Stimulated activated CD4-positive, alpha-beta T cell treated with anti-CD3 and anti-CD28 coated beads, Interleukin-12 subunit alpha, Interleukin-12 subunit beta, amount 100 ng/mL, for 4 hours (primary cell): ENCODE results near the gene TGFB3.
"Not testable (repeated sequence)": the region's sequence is repeated elsewhere in the genome, so short reads cannot be mapped to it uniquely, and the experiment has no call there.

ENCODE experiments used
- DNase-seq: peaks from one replicate; pipeline ENCODE4 v3.0.0-alpha.2; 2020

Gene TGFB3

GRCh38 chr14:75946785-75947184 is 35.0 kb downstream of the TGFB3 start:
- no peak for DNase-seq

- no peak for DNase-seq
Observed at GRCh38 chr14:75944607-75945241, 37.1 kb downstream of the TGFB3 start.

DNA sequence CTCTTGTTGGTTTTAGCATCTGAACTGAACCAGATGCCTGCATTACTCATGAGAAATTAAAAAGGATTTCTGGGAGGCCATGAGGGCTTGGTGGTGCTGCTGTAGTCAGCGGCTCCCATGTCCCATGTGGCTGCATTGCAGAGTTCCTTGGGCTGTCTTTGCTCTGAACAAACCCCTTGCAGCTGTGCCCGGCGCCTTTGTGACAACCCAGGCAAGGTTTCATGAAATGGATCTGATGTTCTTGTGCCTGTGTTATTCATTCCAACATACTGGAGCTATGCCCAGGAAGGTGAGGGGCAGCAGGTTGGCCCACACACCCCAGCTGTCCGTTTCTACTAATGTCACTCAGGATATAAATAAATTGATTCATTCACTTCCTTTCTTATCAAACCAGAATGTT is 40.8 kb downstream of the TGFB3 start:
- DNase-seq, result no peak

- DNase-seq, result no peak
Observed at GRCh38 chr14:75939200-75939599, 42.6 kb downstream of the TGFB3 start.

GRCh38 chr14:75934998-75935628 is 46.7 kb downstream of the TGFB3 start:
- no peak for DNase-seq

DNA sequence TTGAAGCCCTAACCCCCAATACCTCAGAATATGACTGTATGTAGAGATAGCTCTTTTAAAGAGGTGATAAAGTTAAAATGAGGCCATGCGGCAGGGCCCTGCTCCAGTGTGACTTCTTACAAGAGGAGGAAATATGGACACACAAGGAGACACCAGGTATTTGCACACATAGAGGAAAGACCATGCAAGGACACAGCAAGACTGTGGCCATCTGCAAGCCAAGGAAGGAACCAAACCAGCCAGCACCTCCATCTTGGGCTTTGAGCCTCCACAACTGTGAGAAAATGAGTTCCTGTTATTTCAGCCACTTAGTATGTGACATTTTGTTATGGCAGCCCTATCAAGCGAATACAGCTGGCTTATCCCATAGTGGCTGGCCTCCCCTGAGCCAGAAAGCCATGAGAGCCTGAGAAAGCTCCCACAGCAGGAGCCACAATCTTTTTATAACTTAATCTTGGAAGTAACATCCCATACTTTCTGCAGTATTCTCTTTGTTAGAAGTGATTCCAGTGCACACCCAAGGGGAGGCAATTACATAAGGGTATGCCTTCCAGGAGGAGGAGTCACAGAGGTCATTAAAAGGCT is 48.0 kb downstream of the TGFB3 start:
- no peak for DNase-seq

GRCh38 chr14:75928690-75929181 is 53.1 kb downstream of the TGFB3 start:
- no peak for DNase-seq

GRCh38 chr14:75927564-75928087 is 54.2 kb downstream of the TGFB3 start:
- no peak for DNase-seq

GRCh38 chr14:75926431-75927115 is 55.2 kb downstream of the TGFB3 start:
- no peak for DNase-seq

- not testable (repeated sequence) for DNase-seq
Observed at GRCh38 chr14:75925141-75925840, 56.5 kb downstream of the TGFB3 start.

- DNase-seq, result not testable (repeated sequence)
Observed at GRCh38 chr14:75920421-75920820, 61.4 kb downstream of the TGFB3 start.

- DNase-seq, result no peak
Observed at GRCh38 chr14:75917946-75918335, 63.9 kb downstream of the TGFB3 start.

DNA sequence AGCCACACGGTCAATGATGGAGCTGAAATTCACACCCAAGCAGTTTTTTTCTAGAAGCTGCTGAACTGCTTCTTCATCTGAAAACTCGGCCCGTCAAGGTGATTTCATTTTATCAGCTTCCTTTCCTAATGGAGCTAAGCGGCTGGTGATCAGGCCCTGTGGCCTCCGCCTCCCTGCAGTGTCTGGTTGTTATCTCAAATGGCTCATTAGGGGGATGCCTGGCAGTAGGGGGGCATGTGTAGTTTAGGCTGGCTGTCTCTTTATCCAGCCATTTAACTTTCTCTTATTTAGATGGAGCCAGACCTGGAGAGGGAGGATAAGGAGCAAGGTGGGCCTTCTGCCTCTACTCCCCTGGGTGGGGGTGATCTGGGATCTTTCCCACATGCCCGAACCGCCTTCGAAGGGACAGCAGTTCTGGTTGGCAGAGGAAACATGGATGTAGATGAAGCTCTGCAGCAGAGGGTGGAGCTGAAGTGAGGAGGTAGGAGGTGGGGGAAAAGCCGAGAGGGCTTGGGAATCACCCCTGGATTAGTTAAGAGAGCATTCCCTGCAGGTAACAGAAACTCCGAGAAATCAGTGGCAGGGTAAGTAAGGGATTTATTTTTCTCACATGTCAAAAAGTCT is 64.4 kb downstream of the TGFB3 start:
- no peak for DNase-seq

GRCh38 chr14:75915045-75915444 is 66.8 kb downstream of the TGFB3 start:
- no peak for DNase-seq

DNA sequence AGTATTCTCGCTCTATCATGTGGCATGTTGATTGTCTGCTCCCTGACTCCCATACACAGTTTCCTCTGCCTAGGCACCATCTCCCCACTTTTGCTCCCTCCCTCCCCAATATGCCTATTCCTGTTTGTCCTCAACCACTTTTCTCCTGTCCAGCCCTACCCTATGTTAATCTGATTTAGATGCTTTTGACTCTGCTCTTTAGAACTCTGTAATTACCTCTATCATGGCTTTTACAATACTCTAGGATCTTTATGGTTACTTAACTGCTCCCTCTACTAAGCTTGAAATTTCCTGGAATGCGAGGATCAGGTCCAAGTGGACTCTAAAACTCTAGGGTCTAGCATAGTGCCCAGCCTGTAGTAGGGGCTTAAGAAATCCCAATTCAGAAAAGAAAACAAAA is 68.6 kb downstream of the TGFB3 start:
- DNase-seq, result no peak

GRCh38 chr14:75911883-75912282 is 69.9 kb downstream of the TGFB3 start:
- no peak for DNase-seq

- DNase-seq, result no peak
Observed at GRCh38 chr14:75910048-75910447, 71.7 kb downstream of the TGFB3 start.

- DNase-seq, result no peak
Observed at GRCh38 chr14:75909630-75910029, 72.2 kb downstream of the TGFB3 start.
